ENCODE results near the gene ZFP64.

Gene ZFP64

GRCh38 chr20:52103913-52104545 is 87.5 kb downstream of the ZFP64 start:
- no peak for DNase-seq

- DNase-seq, result no peak
These were observed 88.2 kb downstream of the ZFP64 start for GRCh38 chr20:52103335-52103912.

GRCh38 chr20:52102559-52102958 is 89.0 kb downstream of the ZFP64 start:
- DNase-seq, result no peak

GRCh38 chr20:52102126-52102525 is 89.5 kb downstream of the ZFP64 start:
- no peak for DNase-seq

All from NCI-H345 (cell line).